Esophagus muscularis mucosa (tissue), 4 donors: ENCODE data around the gene AFTPH.

Source experiments
- CTCF ChIP-seq, 3 experiments: fragments of 200-600 bp in 2 of 3; fragments of 450-650 bp in 1 of 3; sonication (generic) in 2 of 3; IDR thresholded peaks; one replicate each; pipeline ENCODE4 v1.5.1; 2017 to 2019; ENCODE audit warnings: antibody characterized with exemption in 3 of 3, mild to moderate bottlenecking in 2 of 3, moderate library complexity in 1 of 3
- EP300 ChIP-seq: sonication (generic); formaldehyde crosslinking; IDR thresholded peaks from one replicate; pipeline ENCODE4 v1.6.1; 2017; ENCODE audit warnings: antibody characterized with exemption
- POLR2A ChIP-seq: fragments of 450-650 bp; IDR thresholded peaks from one replicate; pipeline ENCODE4 v1.6.1; 2017; ENCODE audit warnings: antibody characterized with exemption, moderate library complexity, mild to moderate bottlenecking, low read depth

- TF ChIP-seq CTCF (IDR thresholded peaks at IDR 0.05) (no peak), POLR2A (no peak), EP300 (no peak)
These were observed 85.8 kb downstream of the AFTPH start for GRCh38 chr2:64609942-64610281.
